ENCODE data around the gene SPACA7.

SPACA7 gene

DNA sequence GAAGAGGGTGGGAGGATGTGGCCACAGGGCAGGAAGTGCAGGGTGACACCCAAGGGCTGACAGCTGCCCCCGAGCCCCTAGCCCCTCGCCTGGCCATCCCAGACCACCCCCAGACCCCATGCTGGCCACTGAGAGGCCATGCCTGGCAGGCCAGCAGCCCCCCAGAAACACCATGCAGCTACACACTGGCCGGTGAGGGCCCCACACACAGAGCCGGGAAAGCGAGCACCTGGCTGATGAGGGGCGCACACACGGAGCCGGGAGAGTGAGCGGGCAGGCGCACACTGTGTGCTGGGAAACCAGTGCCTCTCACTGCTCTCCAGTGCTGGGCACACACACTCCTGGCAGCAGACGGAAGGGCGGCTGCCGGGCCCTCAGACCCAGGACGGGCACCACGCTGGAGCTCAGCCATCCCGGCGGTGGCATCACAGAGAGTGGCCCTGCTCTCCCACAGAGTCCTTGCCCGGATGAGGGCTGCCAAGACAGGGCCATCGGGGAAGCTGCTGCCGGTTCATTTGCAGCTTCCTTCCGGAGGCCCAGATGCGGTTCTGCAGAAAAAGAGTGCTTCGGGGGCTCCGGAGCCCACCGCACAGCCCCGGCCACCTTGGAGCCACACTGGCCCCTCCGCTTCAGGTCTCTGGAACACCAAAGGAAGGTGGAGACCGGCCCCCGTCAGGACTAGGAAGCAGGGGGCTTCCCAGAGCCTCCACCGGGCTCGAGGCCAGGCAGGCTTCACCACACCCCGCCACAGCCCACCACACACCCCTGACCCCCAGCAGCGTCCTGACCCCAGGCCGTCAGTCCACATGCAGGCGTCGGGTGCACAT lies 76.4 kb downstream of the SPACA7 start:
- Histone ChIP-seq H3K4me3 (ENCODE audit: low read depth, low read length) (no peak overlapping the region), H3K18ac (ENCODE audit: low read length) (no peak overlapping the region), H2BK5ac (ENCODE audit: low read depth, low read length, poor library complexity) (no peak overlapping the region), H3K14ac (ENCODE audit: low read length) (no peak overlapping the region), H3K36me3 (ENCODE audit: control insufficient read depth in 1 of 2, insufficient read depth in 2 of 2, low read length in 2 of 2) (no peaks in the 10 kb centered on the region), H4K12ac (ENCODE audit: low read depth, low read length) (no peak overlapping the region), H3K9me3 (ENCODE audit: insufficient read depth, low read depth, low read length) (no peaks in the 10 kb centered on the region), H2AK5ac (ENCODE audit: low read length) (no peak overlapping the region), H3K27me3 (ENCODE audit: insufficient read depth, low read length) (no peaks in the 10 kb centered on the region), H2BK12ac (ENCODE audit: low read length) (no peak overlapping the region), H2AFZ (ENCODE audit: insufficient read depth, low read length, poor library complexity) (no peak overlapping the region), H4K8ac (ENCODE audit: low read depth, low read length) (no peak overlapping the region), H3K79me1 (ENCODE audit: low read length) (no peaks in the 10 kb centered on the region), H3K4ac (ENCODE audit: low read depth, low read length) (no peak overlapping the region), H3K27ac (ENCODE audit: low read depth, low read length) (no peak overlapping the region), H3K9ac (ENCODE audit: low read length) (no peak overlapping the region), H3K79me2 (ENCODE audit: control insufficient read depth, insufficient read depth, low read length, poor library complexity) (no peaks in the 10 kb centered on the region), H3K4me1 (ENCODE audit: control insufficient read depth in 1 of 2, insufficient read depth in 2 of 2, low read length in 2 of 2) (peaks cover 0 to 3% of the 10 kb centered on the region in 2 experiments), H3K4me2 (ENCODE audit: low read length) (no peak overlapping the region), H4K91ac (ENCODE audit: low read depth, low read length) (no peak overlapping the region), H3K23ac (ENCODE audit: low read length) (no peak overlapping the region), H2BK120ac (ENCODE audit: insufficient read depth, low read length, poor library complexity) (no peak overlapping the region)
- DNase-seq = no peak
- WGBS (ENCODE audit: extremely low coverage, insufficient coverage, insufficient read length) = no CpG with 5 or more reads among the region's 36 CpGs

DNA sequence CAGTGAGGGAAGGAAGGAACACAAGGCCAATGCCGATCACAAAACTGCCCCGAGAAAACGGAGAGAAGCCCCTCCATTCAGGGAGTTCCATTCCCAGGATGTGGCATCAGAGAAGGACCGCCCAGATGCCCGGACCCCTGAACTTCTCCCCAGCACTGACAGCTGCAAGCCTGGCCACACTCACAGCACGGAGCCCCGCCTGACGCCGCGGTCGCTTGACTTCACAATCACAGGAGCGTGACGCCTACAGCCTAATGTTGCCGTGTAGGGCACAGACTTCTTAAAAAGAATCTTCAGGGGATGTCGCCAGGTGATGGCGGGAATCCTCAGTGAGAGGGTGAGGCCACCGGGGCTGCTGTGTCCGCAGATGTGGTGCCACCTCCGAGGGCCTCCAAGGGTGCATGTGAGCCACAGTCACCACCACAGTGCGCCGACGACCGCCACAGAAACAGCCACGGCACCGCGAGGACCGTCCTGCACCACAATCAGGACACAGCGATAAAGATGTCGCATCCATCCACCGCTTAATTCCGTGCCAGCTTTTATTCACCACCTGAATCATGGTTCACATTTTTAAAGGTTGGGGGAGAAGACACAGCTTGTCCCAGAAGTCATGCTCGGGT lies 77.2 kb downstream of the SPACA7 start:
- Histone ChIP-seq H3K18ac (ENCODE audit: low read length) (no peak overlapping the region), H2BK120ac (ENCODE audit: insufficient read depth, low read length, poor library complexity) (no peak overlapping the region), H3K4ac (ENCODE audit: low read depth, low read length) (no peak overlapping the region), H3K23ac (ENCODE audit: low read length) (no peak overlapping the region), H3K27ac (ENCODE audit: low read depth, low read length) (no peak overlapping the region), H2AK5ac (ENCODE audit: low read length) (no peak overlapping the region), H4K91ac (ENCODE audit: low read depth, low read length) (no peak overlapping the region), H3K9me3 (ENCODE audit: insufficient read depth, low read depth, low read length) (no peaks in the 10 kb centered on the region), H3K36me3 (ENCODE audit: control insufficient read depth in 1 of 2, insufficient read depth in 2 of 2, low read length in 2 of 2) (no peaks in the 10 kb centered on the region), H3K4me3 (ENCODE audit: low read depth, low read length) (no peak overlapping the region), H2BK5ac (ENCODE audit: low read depth, low read length, poor library complexity) (no peak overlapping the region), H3K9ac (ENCODE audit: low read length) (no peak overlapping the region), H3K4me2 (ENCODE audit: low read length) (no peak overlapping the region), H3K14ac (ENCODE audit: low read length) (no peak overlapping the region), H4K8ac (ENCODE audit: low read depth, low read length) (no peak overlapping the region), H3K79me1 (ENCODE audit: low read length) (no peaks in the 10 kb centered on the region), H2BK12ac (ENCODE audit: low read length) (no peak overlapping the region), H4K12ac (ENCODE audit: low read depth, low read length) (no peak overlapping the region), H2AFZ (ENCODE audit: insufficient read depth, low read length, poor library complexity) (no peak overlapping the region), H3K79me2 (ENCODE audit: control insufficient read depth, insufficient read depth, low read length, poor library complexity) (no peaks in the 10 kb centered on the region), H3K27me3 (ENCODE audit: insufficient read depth, low read length) (no peaks in the 10 kb centered on the region), H3K4me1 (ENCODE audit: control insufficient read depth in 1 of 2, insufficient read depth in 2 of 2, low read length in 2 of 2) (peaks cover 0 to 3% of the 10 kb centered on the region in 2 experiments)
- no peak for DNase-seq
- WGBS (ENCODE audit: extremely low coverage, insufficient coverage, insufficient read length) = no CpG with 5 or more reads among the region's 32 CpGs

DNA sequence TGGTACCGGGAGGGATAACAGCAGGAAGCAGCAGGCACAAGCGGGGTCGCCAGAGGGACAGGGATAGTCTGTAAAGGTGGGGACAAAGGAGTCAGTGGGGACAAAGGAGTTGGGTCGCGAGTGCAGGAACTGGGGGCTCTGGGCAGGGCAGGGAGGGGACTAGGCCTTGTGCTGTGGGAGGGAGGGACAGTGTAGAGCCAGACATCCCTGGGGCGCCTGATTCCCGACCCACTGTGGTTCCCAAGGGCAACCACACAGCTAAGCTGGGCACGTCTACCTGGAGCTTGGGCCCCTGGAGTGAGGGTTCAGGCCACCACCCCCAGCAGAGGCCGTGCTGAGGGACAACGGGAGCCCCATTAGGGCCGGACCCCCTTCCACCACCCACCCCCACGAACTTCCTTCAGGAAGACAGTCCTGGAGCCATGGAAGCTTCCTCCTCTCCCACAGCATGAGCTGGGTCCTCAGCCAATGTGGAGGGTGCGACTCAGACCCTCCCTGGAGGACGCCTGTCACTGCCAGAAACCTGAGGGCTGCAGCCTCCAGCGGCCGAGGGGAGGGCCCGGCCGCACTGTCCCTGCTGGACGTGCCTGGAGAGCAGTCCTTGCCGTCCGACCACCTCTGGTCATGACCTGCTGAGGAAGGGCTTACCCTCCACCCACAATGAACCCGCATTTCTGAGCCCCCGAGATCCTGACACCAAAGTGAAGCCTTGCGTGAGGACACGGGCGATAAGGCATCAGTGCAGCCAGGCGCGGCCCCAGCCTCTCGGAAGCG lies 77.9 kb downstream of the SPACA7 start:
- Histone ChIP-seq H3K79me2 (ENCODE audit: control insufficient read depth, insufficient read depth, low read length, poor library complexity) (no peaks in the 10 kb centered on the region), H4K91ac (ENCODE audit: low read depth, low read length) (no peak overlapping the region), H2BK12ac (ENCODE audit: low read length) (no peak overlapping the region), H3K4ac (ENCODE audit: low read depth, low read length) (no peak overlapping the region), H3K4me2 (ENCODE audit: low read length) (no peak overlapping the region), H3K27ac (ENCODE audit: low read depth, low read length) (no peak overlapping the region), H2BK120ac (ENCODE audit: insufficient read depth, low read length, poor library complexity) (no peak overlapping the region), H3K23ac (ENCODE audit: low read length) (no peak overlapping the region), H2BK5ac (ENCODE audit: low read depth, low read length, poor library complexity) (no peak overlapping the region), H3K9ac (ENCODE audit: low read length) (no peak overlapping the region), H3K4me3 (ENCODE audit: low read depth, low read length) (no peak overlapping the region), H3K79me1 (ENCODE audit: low read length) (no peaks in the 10 kb centered on the region), H3K14ac (ENCODE audit: low read length) (no peak overlapping the region), H3K9me3 (ENCODE audit: insufficient read depth, low read depth, low read length) (no peaks in the 10 kb centered on the region), H3K27me3 (ENCODE audit: insufficient read depth, low read length) (no peaks in the 10 kb centered on the region), H2AFZ (ENCODE audit: insufficient read depth, low read length, poor library complexity) (no peak overlapping the region), H4K12ac (ENCODE audit: low read depth, low read length) (no peak overlapping the region), H3K4me1 (ENCODE audit: control insufficient read depth in 1 of 2, insufficient read depth in 2 of 2, low read length in 2 of 2) (peaks cover 0 to under 1% of the 10 kb centered on the region in 2 experiments), H3K36me3 (ENCODE audit: control insufficient read depth in 1 of 2, insufficient read depth in 2 of 2, low read length in 2 of 2) (no peaks in the 10 kb centered on the region), H3K18ac (ENCODE audit: low read length) (no peak overlapping the region), H4K8ac (ENCODE audit: low read depth, low read length) (no peak overlapping the region), H2AK5ac (ENCODE audit: low read length) (no peak overlapping the region)
- no peak for DNase-seq
- no CpG with 5 or more reads among the region's 30 CpGs for WGBS (ENCODE audit: extremely low coverage, insufficient coverage, insufficient read length)

DNA sequence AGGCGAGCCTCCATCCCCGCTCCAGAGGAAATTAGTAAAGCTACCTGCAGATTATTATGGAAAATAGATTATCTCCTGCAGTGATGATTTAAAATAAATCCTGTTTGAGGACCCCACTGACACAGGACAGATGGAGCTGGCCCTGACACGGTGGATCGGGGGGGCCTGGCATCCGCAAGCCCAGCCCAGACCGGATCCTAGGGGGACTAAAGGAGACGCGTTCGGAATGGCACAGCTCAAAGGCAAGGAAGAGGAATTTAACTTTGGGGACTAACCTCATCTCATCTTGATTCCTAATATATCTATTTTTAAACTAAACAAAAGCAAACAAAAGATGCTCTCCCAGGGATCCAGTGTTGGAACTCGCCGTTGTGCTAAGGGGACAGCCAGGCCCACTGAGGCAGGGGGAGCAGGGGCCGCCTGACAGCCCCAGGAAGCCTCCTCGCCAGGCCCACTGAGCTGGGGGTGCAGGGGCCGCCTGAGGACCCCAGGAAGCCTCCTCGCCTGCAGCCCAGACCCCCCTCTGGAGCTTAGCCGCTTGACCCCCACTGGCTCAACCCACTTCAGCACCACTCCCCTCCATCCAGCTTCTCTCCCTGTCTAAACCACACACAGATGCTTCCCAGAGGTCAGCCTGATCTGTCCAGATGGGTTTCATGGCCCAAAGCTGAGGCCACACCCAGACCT lies 78.6 kb downstream of the SPACA7 start:
- Histone ChIP-seq H3K36me3 (ENCODE audit: control insufficient read depth in 1 of 2, insufficient read depth in 2 of 2, low read length in 2 of 2) (no peaks in the 10 kb centered on the region), H2BK12ac (ENCODE audit: low read length) (no peak overlapping the region), H3K79me2 (ENCODE audit: control insufficient read depth, insufficient read depth, low read length, poor library complexity) (no peaks in the 10 kb centered on the region), H3K14ac (ENCODE audit: low read length) (no peak overlapping the region), H3K9me3 (ENCODE audit: insufficient read depth, low read depth, low read length) (no peaks in the 10 kb centered on the region), H3K79me1 (ENCODE audit: low read length) (no peaks in the 10 kb centered on the region), H3K4me2 (ENCODE audit: low read length) (no peak overlapping the region), H2BK120ac (ENCODE audit: insufficient read depth, low read length, poor library complexity) (no peak overlapping the region), H4K8ac (ENCODE audit: low read depth, low read length) (no peak overlapping the region), H3K4me3 (ENCODE audit: low read depth, low read length) (no peak overlapping the region), H4K91ac (ENCODE audit: low read depth, low read length) (no peak overlapping the region), H3K27ac (ENCODE audit: low read depth, low read length) (no peak overlapping the region), H3K27me3 (ENCODE audit: insufficient read depth, low read length) (no peaks in the 10 kb centered on the region), H3K4ac (ENCODE audit: low read depth, low read length) (no peak overlapping the region), H3K18ac (ENCODE audit: low read length) (no peak overlapping the region), H2AK5ac (ENCODE audit: low read length) (no peak overlapping the region), H2AFZ (ENCODE audit: insufficient read depth, low read length, poor library complexity) (no peak overlapping the region), H4K12ac (ENCODE audit: low read depth, low read length) (no peak overlapping the region), H2BK5ac (ENCODE audit: low read depth, low read length, poor library complexity) (no peak overlapping the region), H3K9ac (ENCODE audit: low read length) (no peak overlapping the region), H3K4me1 (ENCODE audit: control insufficient read depth in 1 of 2, insufficient read depth in 2 of 2, low read length in 2 of 2) (no peaks in the 10 kb centered on the region), H3K23ac (ENCODE audit: low read length) (no peak overlapping the region)
- no peak for DNase-seq
- no CpG with 5 or more reads among the region's 16 CpGs for WGBS (ENCODE audit: extremely low coverage, insufficient coverage, insufficient read length)

Measured in trophoblast cell (in vitro differentiated cells and primary cell).